ENCODE data around the gene NR5A1. TPM values are rescaled to one million over a fixed set of nuclear protein-coding genes. Genes with fewer than 3 reads are reported as not detected.

The NR5A1 gene
- total RNA-seq = not detected in 2 replicates

DNA sequence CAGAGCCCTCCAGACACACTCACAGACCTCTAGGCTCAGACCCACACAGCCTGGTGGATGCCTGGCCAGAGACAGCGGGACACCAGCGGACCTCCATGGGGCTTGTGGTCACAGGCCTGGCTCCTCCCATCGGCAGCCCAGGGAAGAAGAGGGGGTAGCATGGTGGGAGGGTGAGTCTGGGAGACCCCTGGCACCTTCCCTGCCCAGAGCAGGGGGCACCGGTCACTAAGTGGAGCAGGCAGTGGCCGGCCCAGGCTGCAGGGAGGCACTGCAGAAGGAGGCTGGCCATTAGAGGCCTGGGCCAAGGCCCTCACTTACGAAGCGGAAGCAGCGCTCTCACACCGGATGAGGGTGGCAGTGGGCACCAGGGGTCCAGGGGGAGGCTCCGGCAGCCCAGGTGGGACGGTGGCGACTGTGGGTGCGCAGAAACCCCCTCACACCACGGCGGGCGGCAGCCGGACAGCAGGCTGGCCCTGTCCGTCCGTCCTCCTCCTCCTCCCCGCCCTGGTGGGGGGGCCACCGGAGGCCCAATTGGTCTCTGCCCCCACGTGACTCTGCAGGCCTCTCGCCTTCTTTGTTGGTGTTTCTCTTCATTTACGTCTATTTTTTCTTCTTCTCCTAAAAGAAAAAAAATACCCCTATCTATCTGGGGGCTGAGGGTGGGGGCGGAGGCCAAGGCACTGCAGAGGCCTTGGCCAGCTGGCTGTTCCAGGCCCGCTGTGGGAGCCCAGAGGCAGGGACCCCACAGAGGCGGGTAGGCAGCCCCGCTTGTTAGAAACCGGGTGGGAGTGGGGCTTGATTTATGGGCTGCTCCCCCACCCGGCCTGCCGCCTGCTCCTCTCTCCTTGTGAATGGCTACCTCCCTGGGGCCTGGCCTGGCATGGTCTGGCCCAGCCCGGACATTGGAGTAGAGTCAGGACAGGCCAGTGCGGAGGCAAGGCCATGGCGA is at the start of gene NR5A1:
NR5A1 (minus strand) TSS at position 469 of the 949 bp plus-strand sequence. CDS start 4,004 bp downstream, outside the sequence.

DNA sequence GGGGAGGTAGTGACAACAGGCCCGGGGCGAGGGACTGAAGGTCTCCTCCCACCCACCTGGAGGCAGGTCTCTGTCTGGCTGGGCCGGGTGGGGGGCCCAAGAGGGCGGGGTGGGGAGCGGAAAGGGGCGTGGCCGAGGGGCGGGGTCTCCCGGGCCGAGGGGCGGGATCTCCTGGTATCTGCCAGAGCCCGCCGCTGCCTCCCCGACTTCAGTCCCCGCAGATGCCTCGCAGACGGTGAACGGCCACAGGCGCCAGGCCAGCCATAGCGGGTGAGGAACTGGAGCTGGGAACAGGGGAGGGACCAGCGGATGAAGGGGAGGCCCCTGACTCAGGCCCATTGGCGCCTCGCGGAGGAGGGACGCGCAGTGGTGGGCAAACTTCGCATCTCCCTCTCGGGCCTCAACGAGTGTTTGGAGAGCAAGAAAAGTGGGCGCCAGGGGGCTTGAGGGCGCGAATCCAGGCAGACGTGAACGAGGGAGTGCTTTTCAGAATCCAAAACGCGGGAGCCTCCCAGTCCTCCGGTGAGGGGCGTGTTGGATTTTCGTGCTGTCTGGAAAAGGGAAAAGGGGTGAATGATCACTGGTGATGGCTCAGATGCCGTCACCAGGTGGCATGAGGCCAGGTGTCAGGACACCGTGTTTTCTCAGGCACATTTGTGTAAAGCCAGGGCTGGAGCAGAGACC is 56.8 kb downstream of the NR5A1 start, which contains the start of gene ADGRD2:
ADGRD2 (plus strand) TSS at position 211 of the 684 bp plus-strand sequence. CDS start 1,216 bp downstream, outside the sequence.

Other genes starting within 250 kb of the NR5A1 start
- gene NEK6, start 249.4 kb downstream of the NR5A1 start, total RNA-seq = 27.3 and 39.5 TPM in 2 replicates
- 270 and 291 TPM in 2 replicates for gene PSMB7, start 92.0 kb downstream of the NR5A1 start, total RNA-seq
- gene ADGRD2, start 56.9 kb downstream of the NR5A1 start, total RNA-seq = not detected in 2 replicates